ENCODE results near the gene CEBPA.
A peak's percentile ranks its signal among the peaks of the same experiment; 100 is the strongest.
"Not testable (repeated sequence)": the region's sequence is repeated elsewhere in the genome, so short reads cannot be mapped to it uniquely, and the experiment has no call there.

The CEBPA gene

DNA sequence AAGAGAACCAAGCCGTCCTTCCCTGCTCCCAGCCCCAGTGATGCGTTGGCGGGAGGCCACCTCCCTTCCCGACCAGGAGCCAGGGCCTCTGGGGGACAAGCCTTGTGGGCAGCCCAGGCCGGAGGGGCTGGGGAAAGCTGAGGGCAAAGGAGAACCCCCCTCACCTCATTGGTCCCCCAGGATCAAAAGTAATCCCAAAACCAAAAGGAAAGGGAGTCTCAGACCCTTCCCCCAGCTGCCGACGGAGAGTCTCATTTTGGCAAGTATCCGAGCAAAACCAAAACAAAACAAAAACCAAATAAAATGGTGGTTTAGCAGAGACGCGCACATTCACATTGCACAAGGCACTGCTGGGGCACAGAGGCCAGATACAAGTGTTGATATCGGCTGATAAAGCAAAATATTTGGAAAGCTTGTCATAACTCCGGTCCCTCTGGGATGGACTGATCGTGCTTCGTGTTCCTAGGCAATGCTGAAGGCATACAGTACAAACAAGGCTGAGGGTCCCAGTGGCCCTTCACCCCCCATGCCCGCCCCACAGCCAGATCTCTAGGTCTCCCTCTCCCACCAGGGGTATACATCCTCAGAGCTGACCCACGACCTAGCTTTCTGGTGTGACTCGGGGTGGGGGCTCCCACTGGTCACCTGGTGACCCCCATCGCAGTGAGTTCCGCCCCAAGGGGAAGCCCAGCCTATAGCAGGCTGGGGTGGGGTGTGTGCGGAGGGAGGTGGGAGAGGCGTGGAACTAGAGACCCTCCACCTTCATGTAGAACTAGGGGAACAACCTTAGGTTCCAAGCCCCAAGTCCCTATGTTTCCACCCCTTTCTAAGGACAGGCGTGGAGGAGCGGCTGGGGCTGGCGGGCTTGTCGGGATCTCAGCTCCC is 2.1 kb downstream of the CEBPA start:
- DNase-seq (ENCODE audit: low read depth): no peak

DNA sequence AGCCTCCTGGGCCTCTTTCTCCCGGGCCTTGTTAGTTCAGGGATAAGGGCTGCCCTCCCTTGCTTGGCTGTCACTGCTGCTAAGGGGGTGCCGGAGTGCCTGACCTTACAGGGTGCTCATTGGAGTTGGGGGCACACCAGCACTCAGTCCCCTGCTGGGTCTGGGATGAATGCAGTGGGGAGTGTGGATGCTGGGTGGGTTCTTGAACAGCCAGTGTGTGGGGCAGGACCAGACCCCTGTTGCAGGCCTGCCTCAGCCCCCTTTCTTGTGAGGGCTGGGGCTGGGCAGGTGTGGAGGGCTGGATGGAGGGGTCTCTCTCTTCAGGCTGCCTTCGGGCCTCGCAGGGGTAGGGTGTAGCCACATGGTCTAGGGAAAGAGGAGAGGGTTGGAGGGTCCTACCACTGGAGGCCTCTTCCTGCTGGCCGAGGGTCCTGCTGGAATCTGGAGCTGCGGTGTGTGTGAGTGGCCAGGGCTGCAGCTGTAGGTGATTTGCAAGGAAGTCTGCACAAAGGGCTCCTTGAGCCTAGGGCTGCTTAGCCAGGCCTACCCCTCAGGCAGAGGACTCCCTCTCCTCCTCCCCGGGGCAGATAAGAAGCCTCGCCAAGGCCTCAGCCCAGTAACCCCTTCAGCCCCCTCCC is 3.2 kb downstream of the CEBPA start:
- DNase-seq (ENCODE audit: low read depth): no peak

DNA sequence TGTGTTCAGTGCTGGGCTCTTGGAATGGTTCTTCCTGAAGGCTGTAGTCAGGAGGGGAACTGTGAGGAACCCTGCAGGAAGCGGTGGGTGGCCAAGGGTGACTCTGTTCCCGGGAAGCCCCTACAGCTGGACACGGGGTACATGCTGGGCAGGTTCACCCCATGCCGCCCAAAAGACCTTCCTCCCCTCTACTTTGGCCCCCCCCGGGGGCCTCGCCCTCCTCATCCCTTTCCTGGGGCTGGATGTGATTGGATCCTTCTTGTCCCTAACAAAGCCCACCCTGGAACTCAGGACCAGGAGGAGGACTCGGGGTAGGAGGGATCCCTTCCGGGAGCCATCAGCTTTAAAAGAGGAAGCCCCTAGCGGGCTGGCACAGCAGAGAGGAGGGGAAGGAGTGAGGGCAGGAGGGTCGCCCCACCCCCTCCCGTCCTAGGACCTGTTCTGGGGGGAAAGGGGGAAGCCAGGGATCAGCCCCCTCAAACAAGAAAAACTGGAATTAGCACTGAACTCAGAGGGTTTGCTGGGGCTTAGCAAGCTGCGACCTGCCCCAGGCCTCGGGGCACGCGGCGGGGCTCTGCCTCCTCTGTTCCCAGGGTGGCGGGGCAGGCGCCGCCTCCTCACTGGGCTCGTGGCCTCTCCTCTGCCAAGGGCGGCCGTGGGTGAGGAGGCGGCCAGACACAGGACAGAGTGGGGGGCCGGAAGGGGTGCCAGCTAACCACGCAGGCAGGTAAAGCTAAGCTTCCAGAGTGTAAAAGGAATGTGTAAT is 4.0 kb downstream of the CEBPA start:
- DNase-seq (ENCODE audit: low read depth): no peak

DNA sequence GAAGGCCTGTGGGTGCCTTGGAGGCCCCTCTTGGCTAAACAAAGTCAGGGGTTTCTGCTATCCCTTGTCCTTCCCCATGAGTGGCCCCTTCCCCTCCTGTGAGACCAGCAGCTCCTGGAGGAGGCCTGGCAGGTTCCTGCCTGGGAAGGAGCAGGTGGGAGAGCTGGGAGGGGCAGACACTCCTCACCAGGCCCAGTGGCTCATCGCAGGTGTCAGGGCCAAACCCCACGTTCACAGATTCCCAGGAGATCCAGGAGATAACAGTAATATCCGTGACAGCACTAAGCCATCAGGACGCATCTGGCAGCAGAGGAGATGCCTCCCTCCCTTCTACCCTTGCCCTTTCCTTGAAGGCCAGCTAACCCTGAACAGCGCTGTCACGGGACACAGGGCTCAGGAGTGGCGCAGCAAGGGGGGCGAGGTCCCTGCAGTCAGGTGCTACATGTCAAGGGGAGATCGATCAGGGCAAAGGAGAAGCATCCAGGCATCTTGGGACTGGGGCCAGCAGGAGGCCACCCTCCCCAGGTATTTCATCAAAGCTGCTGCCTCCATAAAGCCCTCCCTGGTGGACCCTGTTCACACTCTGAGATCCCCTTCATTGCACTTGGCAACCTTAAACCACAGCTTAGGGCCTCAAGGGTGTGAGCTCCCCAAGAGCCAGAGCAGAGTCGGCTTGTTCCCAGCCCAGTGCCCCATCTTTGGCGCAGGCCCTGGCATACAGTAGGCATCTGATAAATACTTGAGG is 4.8 kb downstream of the CEBPA start:
- no peak for DNase-seq (ENCODE audit: low read depth)

DNA sequence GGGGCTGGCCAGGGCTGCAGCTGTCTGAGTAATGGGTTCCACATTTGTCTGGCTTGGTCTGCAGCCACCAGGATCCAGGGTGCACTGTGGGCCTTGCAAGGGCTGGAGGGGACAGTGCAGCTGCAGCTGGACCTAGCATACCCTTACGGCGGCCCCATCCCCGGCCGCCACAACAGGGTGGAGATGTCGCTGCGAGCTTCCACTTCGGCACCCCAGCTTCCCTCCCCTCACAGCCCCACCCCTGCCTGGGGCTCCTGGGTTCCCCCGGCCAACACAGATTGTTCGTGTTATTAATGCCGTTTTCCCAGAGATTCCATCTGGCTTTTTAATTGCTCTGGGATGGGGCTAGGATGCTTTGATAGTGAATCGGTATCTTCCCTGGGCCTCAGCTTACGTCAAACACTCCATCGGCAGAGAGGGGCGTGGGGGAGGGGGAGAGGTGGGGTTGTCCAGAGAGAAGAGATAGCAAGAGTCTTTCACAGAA is 5.8 kb downstream of the CEBPA start:
- DNase-seq (ENCODE audit: low read depth): peak; percentile 60

DNA sequence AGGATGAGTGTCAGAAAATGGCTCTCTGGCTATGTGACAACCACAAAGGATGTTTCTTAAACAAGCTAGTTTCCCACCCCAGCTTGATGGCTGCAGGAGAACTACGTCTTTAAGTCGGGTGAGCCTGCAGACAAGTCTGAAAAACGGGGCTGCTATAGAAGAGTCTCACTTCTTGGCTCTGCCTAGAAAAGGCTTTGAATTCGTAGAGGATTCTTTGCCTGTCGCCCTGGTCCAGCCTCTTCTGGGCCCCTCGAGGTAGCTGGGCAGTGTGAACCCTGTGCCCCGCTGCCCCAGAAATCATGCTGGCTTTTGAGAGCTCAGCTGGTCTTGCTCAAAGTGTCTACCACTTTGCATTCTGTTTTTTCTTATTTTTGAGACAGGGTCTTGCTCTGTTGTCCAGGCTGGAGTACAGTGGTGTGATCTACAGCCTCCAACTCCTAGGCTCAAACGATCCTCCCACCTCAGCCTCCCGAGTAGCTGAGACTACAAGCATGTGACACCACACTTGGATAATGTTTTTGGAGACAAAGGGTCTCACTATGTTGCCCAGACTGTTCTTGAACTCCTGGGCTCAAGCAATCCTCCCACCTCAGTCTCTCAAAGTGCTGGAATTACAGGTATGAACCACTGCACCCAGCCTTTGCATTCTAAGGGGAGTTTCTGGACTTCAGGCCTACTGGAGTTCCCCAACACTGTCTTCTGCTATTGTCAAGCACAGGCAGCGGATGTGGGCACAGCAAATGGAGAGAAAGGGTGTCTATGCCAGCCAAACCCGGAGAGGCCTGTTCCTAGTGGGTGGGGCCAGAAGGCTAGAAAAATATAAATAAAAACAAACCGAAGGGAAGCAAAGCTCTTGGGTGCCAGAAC is 6.5 kb downstream of the CEBPA start:
- DNase-seq (ENCODE audit: low read depth): no peak

DNA sequence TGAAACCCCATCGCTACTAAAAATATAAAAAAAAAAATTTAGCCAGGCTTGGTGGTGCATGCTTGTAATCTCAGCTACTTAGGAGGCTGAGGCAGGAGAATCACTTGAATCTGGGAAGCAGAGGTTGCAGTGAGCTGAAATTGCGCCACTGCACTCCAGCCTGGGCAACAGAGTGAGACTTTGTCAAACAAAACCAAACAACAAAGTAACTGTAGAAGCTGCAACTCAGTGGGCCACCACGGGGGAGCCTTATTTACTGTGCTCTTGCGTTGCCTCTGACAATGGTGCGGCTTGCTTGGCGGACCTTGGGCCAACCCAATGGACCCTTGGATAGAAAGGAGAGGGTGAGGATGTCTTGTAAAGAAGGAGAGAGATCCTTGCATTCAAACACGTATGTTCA is 7.3 kb downstream of the CEBPA start:
- not testable (repeated sequence) for DNase-seq (ENCODE audit: low read depth)

DNA sequence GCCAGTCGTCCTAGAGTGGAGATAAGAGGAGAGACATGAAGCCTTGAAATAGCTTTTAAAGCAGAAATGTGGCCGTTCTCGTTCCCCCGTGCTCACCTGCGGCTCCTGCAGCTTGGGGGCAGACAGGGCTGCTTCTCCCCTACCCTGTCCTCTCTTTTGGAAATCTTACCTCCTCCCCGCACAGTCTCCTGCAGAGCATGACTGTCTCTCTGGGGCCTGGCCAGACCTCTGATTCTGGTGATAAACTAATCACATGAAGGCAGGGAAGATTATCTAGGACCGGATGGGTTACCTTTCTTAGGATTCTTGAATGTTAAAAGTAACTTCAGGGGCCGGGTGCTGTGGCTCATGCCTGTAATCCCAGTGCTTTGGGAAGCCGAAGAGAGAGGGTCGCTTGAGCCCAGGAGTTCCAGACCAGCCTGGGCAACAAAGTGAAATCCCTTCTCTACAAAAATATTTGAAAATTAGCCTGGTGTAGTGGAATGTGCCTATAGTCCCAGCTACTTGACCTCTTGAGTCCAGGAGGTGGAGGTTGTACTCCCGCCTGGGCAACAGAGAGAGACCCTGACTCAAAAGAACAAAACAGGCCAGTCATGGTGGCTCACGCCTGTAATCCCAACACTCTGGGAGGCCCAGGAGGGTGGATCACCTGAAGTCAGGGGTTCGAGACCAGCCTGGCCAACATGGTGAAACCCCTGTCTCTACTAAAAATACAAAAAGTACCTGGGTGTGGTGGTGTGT is 8.1 kb downstream of the CEBPA start:
- no peak for DNase-seq (ENCODE audit: low read depth)

DNA sequence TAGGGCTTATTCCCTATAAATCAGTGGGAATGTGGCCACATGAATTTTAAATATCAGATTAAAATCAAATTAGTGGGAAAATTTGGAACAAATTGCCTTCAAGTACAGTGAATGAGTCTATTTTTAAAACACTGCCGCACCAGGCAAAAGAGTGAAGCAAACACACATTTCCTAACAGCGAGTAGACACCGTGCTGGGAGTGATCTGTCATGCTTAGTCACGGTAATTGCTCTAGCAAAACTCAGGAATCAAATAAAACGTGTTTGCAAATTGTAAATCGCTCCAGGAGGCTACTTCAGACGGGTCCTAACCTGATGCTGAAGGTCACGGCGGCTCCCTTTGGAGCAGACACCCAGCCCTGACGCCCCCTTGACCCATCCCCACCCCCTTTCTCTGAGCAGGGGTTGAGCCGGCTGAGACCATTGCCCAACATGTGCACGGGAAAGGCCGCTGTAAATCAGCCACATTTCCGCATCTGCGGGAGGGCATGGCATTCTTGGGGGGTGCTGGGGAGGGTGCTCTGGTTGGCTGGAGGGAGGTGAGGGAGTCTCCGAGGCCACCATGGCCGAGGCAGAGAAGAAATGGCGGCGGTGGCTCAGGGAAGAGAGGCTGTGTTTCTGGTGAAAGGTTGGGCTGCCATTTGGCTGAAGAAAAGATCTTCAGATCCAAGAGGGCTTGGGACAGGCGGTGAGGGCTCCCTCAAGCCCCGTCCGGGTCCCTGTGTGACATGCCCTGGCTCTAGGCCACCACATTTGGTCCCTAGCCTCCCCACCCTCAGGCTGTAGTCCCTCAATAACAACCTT is 8.9 kb downstream of the CEBPA start:
- DNase-seq (ENCODE audit: low read depth): peak; percentile 79

DNA sequence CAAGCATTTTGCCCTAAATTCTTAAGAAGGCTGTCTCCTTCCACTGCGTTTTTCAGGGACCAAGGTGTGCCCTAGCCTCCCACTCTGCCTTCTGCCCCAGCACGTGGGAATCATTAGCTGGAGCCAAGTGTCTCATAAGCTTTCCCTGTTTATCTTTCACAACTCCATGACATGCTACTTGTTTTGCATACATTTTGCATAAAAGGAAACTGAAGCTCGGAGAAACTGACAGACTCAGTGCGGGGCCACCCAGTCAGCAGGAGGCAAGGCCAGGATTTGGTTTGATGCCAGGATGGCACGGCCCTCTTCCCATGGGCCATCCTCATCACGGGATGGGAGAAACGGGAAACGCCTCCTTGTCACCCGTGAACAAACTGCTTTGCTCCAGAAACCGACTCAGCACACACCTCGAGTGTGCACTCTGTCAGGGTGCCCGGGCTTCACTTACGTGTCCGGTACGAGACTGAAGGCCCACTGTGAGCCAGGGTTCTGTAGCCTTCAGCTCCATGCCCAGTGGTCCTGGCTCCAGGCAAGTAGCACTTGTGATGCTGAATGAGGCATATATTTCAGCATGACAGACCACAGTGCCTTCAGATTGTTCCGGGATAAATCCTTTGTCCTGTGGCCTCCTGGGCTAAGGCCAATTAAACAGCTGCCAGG is 9.6 kb downstream of the CEBPA start:
- peak; percentile 44 for DNase-seq (ENCODE audit: low read depth)

DNA sequence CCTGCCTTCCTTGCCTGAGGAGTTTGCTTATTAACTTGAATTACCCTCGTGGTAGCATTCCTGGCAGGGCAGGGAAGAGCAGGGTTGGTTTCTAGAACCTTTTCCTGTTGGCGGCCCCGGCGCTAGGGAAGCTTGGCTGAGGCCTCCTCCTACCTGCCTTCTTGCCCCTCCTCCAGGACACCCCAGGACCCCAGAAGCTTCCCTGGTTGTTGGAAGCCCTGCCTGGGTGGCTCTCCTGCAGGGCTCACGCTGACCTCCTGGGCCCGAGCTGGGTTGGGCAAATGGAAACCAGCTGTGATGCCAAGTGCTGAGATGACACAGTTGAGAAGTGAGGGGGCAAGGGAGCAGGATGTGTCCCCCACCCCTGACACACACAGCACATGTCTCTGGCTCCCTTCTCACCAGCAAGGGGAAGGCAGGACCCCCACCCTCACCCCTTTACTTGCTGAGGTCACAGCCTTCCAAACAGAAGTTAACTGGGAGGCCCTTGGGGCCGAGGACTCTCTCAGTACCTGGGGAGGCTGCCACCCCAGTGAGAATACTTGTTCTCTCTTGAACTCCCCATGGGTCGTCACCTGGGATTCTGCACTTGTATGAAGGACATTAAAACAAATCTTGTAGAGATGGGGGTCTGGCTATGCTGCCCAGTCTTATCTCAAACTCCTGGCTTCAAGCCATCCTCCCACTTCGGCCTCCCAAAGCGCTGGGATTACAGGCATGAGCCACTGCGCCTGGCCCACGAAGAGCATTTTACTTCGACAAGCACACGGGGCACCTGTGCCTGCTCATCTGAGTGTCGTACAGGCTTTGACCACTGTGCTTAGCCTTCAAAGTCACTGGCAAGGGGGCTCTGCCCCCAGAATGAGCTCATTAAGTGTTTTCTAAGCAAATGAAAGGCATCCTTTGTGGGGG is 10.5 kb downstream of the CEBPA start:
- no peak for DNase-seq (ENCODE audit: low read depth)

DNA sequence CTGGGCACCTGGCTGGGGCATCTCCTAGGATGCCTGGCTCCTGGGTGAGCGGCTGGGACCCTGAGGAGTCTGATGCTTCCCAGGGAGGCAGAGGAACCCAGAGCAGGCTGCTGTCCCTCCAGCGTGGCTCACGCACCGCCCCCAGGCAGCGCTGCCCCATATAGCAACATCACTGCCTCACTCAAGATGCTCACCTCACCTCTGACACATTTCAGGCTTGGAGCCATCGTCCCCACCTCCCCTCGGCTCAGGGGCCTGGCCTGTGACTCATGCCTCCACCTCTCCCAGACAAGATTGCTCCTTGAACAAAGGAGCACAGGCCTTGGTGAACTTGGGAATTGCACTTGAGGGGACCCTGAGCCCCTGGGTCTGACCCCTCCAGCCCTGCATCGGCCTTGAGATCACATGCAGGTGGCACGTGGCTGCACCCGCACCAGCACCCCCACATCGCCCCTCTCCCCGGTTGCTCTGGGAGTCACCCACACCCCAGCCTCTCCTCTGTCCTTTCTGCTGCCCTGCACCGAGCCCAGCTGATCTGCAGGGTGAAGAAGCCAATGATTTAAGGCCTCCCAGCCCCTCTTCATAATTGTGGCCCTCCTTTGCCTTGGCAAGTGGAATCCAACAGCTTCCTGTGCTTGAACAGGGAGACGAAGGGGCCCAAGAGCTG is 11.2 kb downstream of the CEBPA start:
- no peak for DNase-seq (ENCODE audit: low read depth)

DNA sequence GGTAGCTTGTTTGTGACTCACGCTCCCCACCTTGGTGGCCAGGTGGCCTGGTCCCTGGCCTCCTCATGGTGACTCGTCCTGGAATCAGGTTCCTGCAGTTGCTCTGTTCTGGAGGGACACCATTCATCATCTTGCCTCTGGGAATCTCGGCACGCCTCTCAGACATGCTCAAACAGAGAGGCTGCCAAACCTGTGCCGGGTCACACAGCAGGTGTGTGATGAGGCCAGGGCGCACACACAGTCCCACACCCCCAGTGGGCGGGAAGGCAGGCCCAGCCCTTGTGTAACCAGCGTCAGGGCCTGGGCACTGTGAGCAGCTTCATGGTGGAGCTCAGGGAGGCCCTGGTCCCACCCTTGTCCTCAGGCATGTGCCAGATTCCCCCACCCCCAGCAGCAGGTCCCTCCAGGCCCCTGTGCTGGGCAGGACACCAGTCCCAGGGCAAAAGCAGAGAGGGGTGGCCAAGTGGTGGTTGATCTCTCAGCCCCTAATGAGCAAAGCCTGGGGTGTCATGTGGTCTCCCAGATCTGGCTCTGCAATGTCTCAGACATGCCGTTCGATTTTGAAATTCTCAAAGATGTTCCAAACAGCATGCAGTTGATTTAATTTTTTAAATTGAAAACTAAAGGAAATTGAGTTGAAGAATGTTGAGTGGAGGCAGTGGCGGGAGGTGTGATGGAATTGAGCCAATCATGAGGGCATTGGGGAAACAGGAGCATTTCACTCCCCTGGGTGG is 12.1 kb downstream of the CEBPA start:
- no peak for DNase-seq (ENCODE audit: low read depth)

DNA sequence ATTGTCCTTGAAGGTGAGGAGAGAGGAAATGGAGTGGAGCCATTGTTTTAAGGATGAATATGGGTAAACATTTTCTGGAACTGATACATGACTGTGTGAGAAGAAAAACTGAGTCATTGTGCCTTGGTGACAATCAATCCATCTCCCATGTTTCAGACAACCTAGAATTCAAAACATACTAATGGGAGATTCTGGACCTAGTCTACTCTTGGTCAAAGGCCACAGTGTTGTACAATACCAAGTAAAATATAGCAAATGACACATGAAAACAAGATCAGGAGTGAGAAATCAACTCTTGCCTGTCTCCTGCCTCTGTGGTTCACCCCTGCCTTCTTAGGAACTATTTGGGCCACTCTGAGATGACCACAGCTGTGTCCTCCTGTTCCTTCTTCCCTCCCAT is 13.1 kb downstream of the CEBPA start:
- no peak for DNase-seq (ENCODE audit: low read depth)

DNA sequence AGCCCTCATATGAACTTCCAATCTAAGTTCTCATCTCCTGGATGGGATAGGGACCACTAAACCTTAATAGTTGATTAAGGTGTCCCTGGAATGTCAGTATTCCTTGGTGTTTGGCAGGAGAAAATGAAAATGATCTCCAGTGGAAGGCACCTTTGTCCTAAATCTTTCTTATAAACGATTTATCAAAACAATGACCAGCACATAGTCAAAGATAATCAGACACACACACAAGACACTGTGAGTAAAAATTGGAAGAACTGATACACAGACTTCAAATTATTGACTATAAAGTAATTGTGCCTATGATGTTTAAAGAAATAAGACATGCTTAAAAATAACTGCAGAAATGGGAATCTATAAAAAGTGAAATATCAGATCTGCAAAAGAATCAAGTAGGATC is 13.7 kb downstream of the CEBPA start:
- DNase-seq (ENCODE audit: low read depth): no peak

DNA sequence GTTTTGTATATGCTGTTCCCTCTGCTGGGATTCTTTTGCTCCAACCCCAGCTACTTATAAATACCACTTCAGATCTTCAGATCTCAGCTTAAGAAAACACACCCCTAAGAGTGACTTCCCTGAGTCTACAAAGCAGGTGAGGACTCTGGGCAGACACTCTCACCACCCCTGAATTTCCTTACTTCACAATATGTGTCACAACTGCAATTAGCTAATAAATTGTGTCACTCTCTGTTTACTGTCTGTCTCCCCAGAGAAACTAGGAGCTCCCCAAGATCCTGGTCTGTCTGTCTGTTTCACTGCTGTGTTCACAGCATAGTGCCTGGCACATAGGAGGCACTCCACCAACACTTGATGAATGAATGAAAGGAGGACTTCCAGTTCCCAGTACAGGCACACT is 14.4 kb downstream of the CEBPA start:
- DNase-seq (ENCODE audit: low read depth): no peak

DNA sequence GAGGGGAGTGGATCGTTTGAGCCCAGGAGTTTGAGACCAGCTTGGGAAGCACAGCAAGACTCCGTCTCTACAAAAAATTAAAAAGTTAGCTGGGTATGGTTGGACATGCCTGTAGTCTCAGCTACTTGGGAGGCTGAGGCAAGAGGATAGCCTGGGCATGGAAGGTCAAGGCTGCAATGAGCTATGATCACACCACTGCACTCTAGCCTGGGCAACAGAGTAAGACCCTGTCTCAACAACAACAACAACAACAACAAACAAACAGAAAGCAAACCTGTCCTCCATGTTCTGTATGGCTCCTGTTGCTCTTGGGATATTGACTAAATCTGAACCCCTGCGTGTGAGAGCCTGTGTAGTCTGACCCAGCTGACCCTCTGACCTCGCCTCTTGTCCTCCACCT is 14.9 kb downstream of the CEBPA start:
- DNase-seq (ENCODE audit: low read depth): no peak
